ENCODE data around the gene ZNF746. TPM values are rescaled to one million over a fixed set of nuclear protein-coding genes. Genes with fewer than 3 reads are reported as not detected.
"Not testable (repeated sequence)": the region's sequence is repeated elsewhere in the genome, so short reads cannot be mapped to it uniquely, and the experiment has no call there.

The ZNF746 gene
- total RNA-seq, 1 experiment from 2014 or later = 17.1 TPM

GRCh38 chr7:149448961-149449360 lies 48.6 kb downstream of the ZNF746 start (continued):
- no peak for TF ChIP-seq ZNF532 (CRISPR knock-in tag; IDR thresholded peaks at IDR 0.05; ENCODE audit: borderline replicate concordance)
- no peak for TF ChIP-seq PREB (CRISPR knock-in tag; IDR thresholded peaks at IDR 0.05; ENCODE audit: borderline replicate concordance)
- no peak for TF ChIP-seq IRF2 (CRISPR knock-in tag; IDR thresholded peaks at IDR 0.05; ENCODE audit: borderline replicate concordance, low read depth)
- TF ChIP-seq AR (CRISPR knock-in tag; IDR thresholded peaks at IDR 0.05) = no peak
- no peak for TF ChIP-seq ATF1 (CRISPR knock-in tag; IDR thresholded peaks at IDR 0.05)
- no peak for TF ChIP-seq AFF4 (CRISPR knock-in tag; IDR thresholded peaks at IDR 0.05; ENCODE audit: borderline replicate concordance)

GRCh38 chr7:149446026-149446425 lies 51.6 kb downstream of the ZNF746 start:
- H3K4me1 Mint-ChIP-seq; POLR2A ChIA-PET; ATAC-seq; H3K9me3 Mint-ChIP-seq; DNase-seq (ENCODE audit: low spot score); CTCF ChIA-PET; H3K27ac Mint-ChIP-seq; H3K27me3 Mint-ChIP-seq (ENCODE audit: low read depth); H3K4me3 Mint-ChIP-seq: not testable (repeated sequence)
- H3K36me3 Mint-ChIP-seq = peaks cover 19% of the 10 kb centered on the region

GRCh38 chr7:149444287-149444686 lies 53.3 kb downstream of the ZNF746 start:
- Mint-ChIP-seq H3K27me3 (ENCODE audit: low read depth) (no peaks in the 10 kb centered on the region), H3K4me1 (no peaks in the 10 kb centered on the region), H3K9me3 (no peaks in the 10 kb centered on the region), H3K27ac (no peak overlapping the region), H3K4me3 (no peak overlapping the region), H3K36me3 (peaks cover 3% of the 10 kb centered on the region; the same call in 1 of the 2 replicates)
- ChIA-PET POLR2A (no interaction called here), CTCF (no interaction called here)
- no peak for DNase-seq (ENCODE audit: low spot score)
- no peak for ATAC-seq
- TF ChIP-seq ERG (CRISPR knock-in tag; IDR thresholded peaks at IDR 0.05) (no peak), HMGA2 (CRISPR knock-in tag; IDR thresholded peaks at IDR 0.05) (no peak), JAZF1 (CRISPR knock-in tag; IDR thresholded peaks at IDR 0.05) (no peak), EMX1 (CRISPR knock-in tag; IDR thresholded peaks at IDR 0.05) (no peak), NR2C2 (CRISPR knock-in tag; IDR thresholded peaks at IDR 0.05) (no peak), ZNF512 (CRISPR knock-in tag; IDR thresholded peaks at IDR 0.05; ENCODE audit: borderline replicate concordance) (no peak), MYBL2 (CRISPR knock-in tag; IDR thresholded peaks at IDR 0.05) (no peak), ZNF532 (CRISPR knock-in tag; IDR thresholded peaks at IDR 0.05; ENCODE audit: borderline replicate concordance) (no peak)
